HCT116 (cell line): ENCODE results near the gene SNX9. TPM values are rescaled to one million over a fixed set of nuclear protein-coding genes. Genes with fewer than 3 reads are reported as not detected.

Experiments used
- ATAC-seq: fragments of 200-7000 bp; cut with Tn5 transposase; 2 replicates; pipeline ENCODE4 v1.9.1; 2020; ENCODE audit warnings: mild to moderate bottlenecking, moderate library complexity
- BruUV-seq: library from RNA; stranded (reverse); fragments of 400-500 nt; replicated peaks from 2 replicates; lab custom pipeline; 2021; lab: Mats Ljungman, UMichigan
- CTCF ChIA-PET: fragments of 300-600 bp; sonication (Branson Sonifier 250); formaldehyde crosslinking; loops from one replicate; lab custom pipeline; 2021; ENCODE audit warnings: antibody characterized with exemption; lab: Charles Lee
- POLR2A ChIA-PET: fragments of 300-600, 350-600 bp; sonication (Branson Sonifier 250); formaldehyde crosslinking; loops from one replicate; lab custom pipeline; 2021; ENCODE audit warnings: antibody characterized with exemption; lab: Charles Lee
- RAD21 ChIA-PET, 2 experiments: fragments of 300-600 bp; sonication (Branson Sonifier 250); formaldehyde crosslinking; loops; one replicate each; lab custom pipeline; 2023; ENCODE audit warnings: low total read pairs in 2 of 2; ENCODE audit not compliant: uncharacterized antibody in 2 of 2, unreplicated experiment in 2 of 2, low non-redundant PET in 1 of 2; lab: Charles Lee
- DNase-seq: peaks from one replicate; pipeline ENCODE4 v3.0.0-alpha.2; 2010; ENCODE audit warnings: low read depth, low spot score
- H2AFZ ChIP-seq: fragments of 200-600 bp; shearing (Covaris generic), sonication (generic); 2 replicates; pipeline ENCODE4 v1.6.1; 2017; ENCODE audit warnings: low read depth, mixed run types, mixed read lengths, antibody characterized with exemption, low read length; ENCODE audit not compliant: poor library complexity, severe bottlenecking
- H3K27ac ChIP-seq: 2 replicates; pipeline ENCODE4 v1.5.1; 2012; ENCODE audit warnings: low read depth, low read length
- H3K27me3 ChIP-seq: fragments of 200-600 bp; sonication (generic); 2 replicates; pipeline ENCODE4 v1.6.1; 2016; ENCODE audit warnings: mixed run types, low read length, mixed read lengths; ENCODE audit not compliant: insufficient read depth
- H3K36me3 ChIP-seq, 2 experiments: fragments of 200-500 bp in 1 of 2; fragments of 200-600 bp in 1 of 2; sonication (Bioruptor generic) in 1 of 2; sonication (generic) in 1 of 2; 2 replicates each; pipeline versions ENCODE4 v1.5.1 to v1.6.1; 2014 to 2016; ENCODE audit warnings: low read length in 2 of 2, inconsistent platforms in 1 of 2, mixed read lengths in 1 of 2, mixed run types in 1 of 2; ENCODE audit not compliant: insufficient read depth in 2 of 2, control insufficient read depth in 1 of 2
- H3K4me1 ChIP-seq, 2 experiments: fragments of 200-600 bp in 1 of 2; sonication (generic) in 1 of 2; 2 replicates each; pipeline versions ENCODE4 v1.5.1 to v1.6.1; 2012 to 2017; ENCODE audit warnings: low read length in 2 of 2, inconsistent platforms in 1 of 2, mild to moderate bottlenecking in 1 of 2, mixed read lengths in 1 of 2, mixed run types in 1 of 2, moderate library complexity in 1 of 2; ENCODE audit not compliant: insufficient read depth in 2 of 2, control insufficient read depth in 1 of 2
- H3K4me2 ChIP-seq: fragments of 200-600 bp; sonication (generic); 2 replicates; pipeline ENCODE4 v1.6.1; 2017; ENCODE audit warnings: mixed run types, low read length, mixed read lengths
- H3K4me3 ChIP-seq, 2 experiments: fragments of 200-600 bp in 1 of 2; sonication (generic) in 1 of 2; replicated peaks in 1 of 2; 2 replicates each; pipeline ENCODE4 v1.5.1; 2011 to 2016; ENCODE audit warnings: low read length in 2 of 2, control low read depth in 1 of 2, low read depth in 1 of 2, mild to moderate bottlenecking in 1 of 2, mixed read lengths in 1 of 2, mixed run types in 1 of 2
- H3K79me2 ChIP-seq: fragments of 200-600 bp; sonication (generic); 2 replicates; pipeline ENCODE4 v1.6.1; 2017; ENCODE audit warnings: mild to moderate bottlenecking, mixed run types, low read length, moderate library complexity, mixed read lengths; ENCODE audit not compliant: insufficient read depth
- H3K9ac ChIP-seq: fragments of 200-600 bp; sonication (generic); 2 replicates; pipeline ENCODE4 v1.6.1; 2016; ENCODE audit warnings: low read length, mixed read lengths
- H3K9me2 ChIP-seq: fragments of 200-600 bp; sonication (generic), shearing (Covaris generic); 2 replicates; pipeline ENCODE4 v1.6.1; 2017; ENCODE audit warnings: mixed run types, mild to moderate bottlenecking, moderate library complexity; ENCODE audit not compliant: insufficient read depth
- H3K9me3 ChIP-seq, 2 experiments: fragments of 200-500 bp in 1 of 2; fragments of 200-600 bp in 1 of 2; sonication (Bioruptor generic) in 1 of 2; sonication (generic) in 1 of 2; 2 replicates each; pipeline ENCODE4 v1.6.1; 2014 to 2017; ENCODE audit warnings: low read length in 2 of 2, mixed read lengths in 2 of 2, inconsistent platforms in 1 of 2, low read depth in 1 of 2, mild to moderate bottlenecking in 1 of 2, mixed run types in 1 of 2, moderate library complexity in 1 of 2; ENCODE audit not compliant: control insufficient read depth in 1 of 2, insufficient read depth in 1 of 2
- H4K20me1 ChIP-seq: fragments of 200-600 bp; sonication (generic), shearing (Covaris generic); 2 replicates; pipeline ENCODE4 v1.6.1; 2017; ENCODE audit warnings: mixed run types, mild to moderate bottlenecking, moderate library complexity; ENCODE audit not compliant: insufficient read depth
- ATF3 ChIP-seq: IDR thresholded peaks from 2 replicates; pipeline ENCODE4 v1.6.1; 2012
- CBX3 ChIP-seq: IDR thresholded peaks from 2 replicates; pipeline ENCODE4 v1.6.1; 2012; ENCODE audit warnings: low read depth
- CEBPB ChIP-seq: IDR thresholded peaks from 2 replicates; pipeline ENCODE4 v1.6.1; 2012; ENCODE audit warnings: low read depth
- EGR1 ChIP-seq: IDR thresholded peaks from 2 replicates; pipeline ENCODE4 v1.6.1; 2012; ENCODE audit warnings: low read depth
- ELF1 ChIP-seq: IDR thresholded peaks from 2 replicates; pipeline ENCODE4 v1.6.1; 2012; ENCODE audit warnings: low read depth, borderline replicate concordance
- EZH2 ChIP-seq: fragments of 200-600 bp; sonication (generic); IDR thresholded peaks from 2 replicates; pipeline ENCODE4 v1.6.1; 2017; ENCODE audit warnings: antibody characterized with exemption, mixed run types
- EZH2phosphoT487 ChIP-seq: fragments of 200-600 bp; IDR thresholded peaks from 2 replicates; pipeline ENCODE4 v1.6.1; 2018; ENCODE audit warnings: antibody characterized with exemption, borderline replicate concordance
- FOSL1 ChIP-seq: IDR thresholded peaks from 2 replicates; pipeline ENCODE4 v1.6.1; 2012; ENCODE audit warnings: low read depth
- JUND ChIP-seq: IDR thresholded peaks from 2 replicates; pipeline ENCODE4 v1.6.1; 2012
- MAX ChIP-seq: IDR thresholded peaks from 2 replicates; pipeline ENCODE4 v1.6.1; 2012
- POLR2AphosphoS5 ChIP-seq: IDR thresholded peaks from 2 replicates; pipeline ENCODE4 v1.6.1; 2011; ENCODE audit warnings: mild to moderate bottlenecking, low read depth, low read length, moderate library complexity
- SIN3A ChIP-seq: IDR thresholded peaks from 2 replicates; pipeline ENCODE4 v1.6.1; 2012; ENCODE audit warnings: low read depth
- SP1 ChIP-seq: IDR thresholded peaks from 2 replicates; pipeline ENCODE4 v1.6.1; 2012; ENCODE audit warnings: low read depth
- SRF ChIP-seq: IDR thresholded peaks from 2 replicates; pipeline ENCODE4 v1.6.1; 2012; ENCODE audit warnings: low read depth
- TCF7L2 ChIP-seq: IDR thresholded peaks from 2 replicates; pipeline ENCODE4 v1.7.0; 2011; ENCODE audit warnings: borderline replicate concordance, inconsistent platforms; ENCODE audit not compliant: insufficient read depth, insufficient read length; ENCODE audit errors: extremely low read depth
- YY1 ChIP-seq: IDR thresholded peaks from 2 replicates; pipeline ENCODE4 v1.6.1; 2011; ENCODE audit warnings: low read length, low read depth, moderate library complexity, mild to moderate bottlenecking; ENCODE audit not compliant: insufficient replicate concordance; ENCODE audit errors: extremely low read depth
- ZBTB33 ChIP-seq: IDR thresholded peaks from 2 replicates; pipeline ENCODE4 v1.6.1; 2011; ENCODE audit warnings: mild to moderate bottlenecking, low read length, moderate library complexity; ENCODE audit not compliant: insufficient replicate concordance; ENCODE audit errors: extremely low read depth
- ZFX ChIP-seq: fragments of 450-650 bp; IDR thresholded peaks from 2 replicates; pipeline ENCODE4 v1.6.1; 2017
- intact Hi-C: fragments of 100-400 bp; cut with micrococcal nuclease; formaldehyde crosslinking; loops from 2 replicates; pipeline ENCODE4 v1.10.0; 2022
- total RNA-seq: library from RNA; stranded (reverse); gene quantifications from one replicate; pipeline ENCODE4 v1.2.1, GENCODE V29; 2021; ENCODE audit not compliant: unreplicated experiment
- TF ChIP-seq, protein P1 (sequence below), 3 experiments: fragments of 200-600 bp in 1 of 3; sonication (generic) in 1 of 3; IDR thresholded peaks in 2 of 3; conservative IDR thresholded peaks in 1 of 3; 2 replicates each; pipeline ENCODE4 v1.5.1; 2012 to 2017; ENCODE audit warnings: low read depth in 2 of 3, low read length in 2 of 3, antibody characterized with exemption in 1 of 3, borderline replicate concordance in 1 of 3, control low read depth in 1 of 3, mild to moderate bottlenecking in 1 of 3, mixed read lengths in 1 of 3, mixed run types in 1 of 3, moderate library complexity in 1 of 3; ENCODE audit not compliant: insufficient read depth in 1 of 3

SNX9 gene
- total RNA-seq, 1 experiment from 2014 or later: 42.5 TPM

DNA sequence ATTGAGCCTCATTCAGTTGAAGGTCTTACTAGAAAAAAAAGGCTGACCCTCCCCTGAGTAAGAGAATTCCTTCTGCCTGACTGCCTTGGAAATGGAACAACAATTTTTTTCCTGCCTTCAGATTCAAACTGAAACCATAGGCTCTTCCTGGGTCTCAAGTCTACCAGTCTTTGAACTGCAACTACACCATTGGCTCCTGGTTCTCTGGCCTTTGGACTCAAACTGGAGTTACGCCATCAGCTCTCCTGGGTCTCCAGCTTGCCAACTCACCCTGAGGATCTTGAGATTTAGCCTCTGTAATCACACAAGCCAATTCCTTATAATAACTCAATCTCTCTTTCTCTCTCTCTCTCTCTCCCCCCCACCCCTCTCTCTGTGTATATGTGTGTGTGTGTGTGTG, 36.0 kb upstream of the SNX9 start:
- H2AFZ ChIP-seq: no peak overlapping the region
- H3K79me2 ChIP-seq: no peaks in the 10 kb centered on the region
- H4K20me1 ChIP-seq: no peaks in the 10 kb centered on the region
- ATAC-seq: no peak
- H3K27ac ChIP-seq: no peak overlapping the region
- no peak overlapping the region for H3K4me3 ChIP-seq
- no peak overlapping the region for H3K4me2 ChIP-seq
- intact Hi-C loops: no loop called here
- no peaks in the 10 kb centered on the region for H3K9me3 ChIP-seq
- TF ChIP-seq EZH2phosphoT487 (no peak), POLR2AphosphoS5 (no peak), FOSL1 (no peak), ZFX (no peak), ATF3 (no peak), EGR1 (no peak), TCF7L2 (no peak), EZH2 (no peak), CBX3 (no peak), YY1 (no peak), SIN3A (no peak), ELF1 (no peak), SRF (no peak), CEBPB (no peak), ZBTB33 (no peak), MAX (no peak), JUND (no peak), SP1 (no peak)
- TF ChIP-seq, protein P1, sequence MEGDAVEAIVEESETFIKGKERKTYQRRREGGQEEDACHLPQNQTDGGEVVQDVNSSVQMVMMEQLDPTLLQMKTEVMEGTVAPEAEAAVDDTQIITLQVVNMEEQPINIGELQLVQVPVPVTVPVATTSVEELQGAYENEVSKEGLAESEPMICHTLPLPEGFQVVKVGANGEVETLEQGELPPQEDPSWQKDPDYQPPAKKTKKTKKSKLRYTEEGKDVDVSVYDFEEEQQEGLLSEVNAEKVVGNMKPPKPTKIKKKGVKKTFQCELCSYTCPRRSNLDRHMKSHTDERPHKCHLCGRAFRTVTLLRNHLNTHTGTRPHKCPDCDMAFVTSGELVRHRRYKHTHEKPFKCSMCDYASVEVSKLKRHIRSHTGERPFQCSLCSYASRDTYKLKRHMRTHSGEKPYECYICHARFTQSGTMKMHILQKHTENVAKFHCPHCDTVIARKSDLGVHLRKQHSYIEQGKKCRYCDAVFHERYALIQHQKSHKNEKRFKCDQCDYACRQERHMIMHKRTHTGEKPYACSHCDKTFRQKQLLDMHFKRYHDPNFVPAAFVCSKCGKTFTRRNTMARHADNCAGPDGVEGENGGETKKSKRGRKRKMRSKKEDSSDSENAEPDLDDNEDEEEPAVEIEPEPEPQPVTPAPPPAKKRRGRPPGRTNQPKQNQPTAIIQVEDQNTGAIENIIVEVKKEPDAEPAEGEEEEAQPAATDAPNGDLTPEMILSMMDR (IDR thresholded peaks at IDR 0.05 in 2 of 3, conservative IDR thresholded peaks at IDR 0.05 in 1 of 3; ENCODE audit: borderline replicate concordance in 1 of 3, insufficient read depth in 1 of 3, low read depth in 2 of 3, low read length in 2 of 3): no peak
- TF ChIP-seq, all 23 proteins: peak for 0
- H3K9ac ChIP-seq: no peak overlapping the region
- CTCF ChIA-PET: interaction anchor here (1.7 kb wide), 1 partner anchor 30 kb away, joined by 4 read pairs; no protein-coding TSS in a partner anchor
- no peak for DNase-seq
- H3K36me3 ChIP-seq: no peaks in the 10 kb centered on the region
- no peaks in the 10 kb centered on the region for H3K27me3 ChIP-seq
- no peaks in the 10 kb centered on the region for H3K4me1 ChIP-seq
- RAD21 ChIA-PET: no interaction called here
- no peaks in the 10 kb centered on the region for H3K9me2 ChIP-seq
- BruUV-seq: no TSS peak
- POLR2A ChIA-PET: no interaction called here
